Neural cell (in vitro differentiated cells): ENCODE measurements around the gene AGBL4.

Experiments
- EZH2 ChIP-seq: fragments of 200-600, 300-800 bp; shearing (Covaris generic), sonication (generic); IDR thresholded peaks from 2 replicates; pipeline ENCODE4 v1.6.1; 2014; ENCODE audit warnings: antibody characterized with exemption, low read length, borderline replicate concordance, mild to moderate bottlenecking; ENCODE audit not compliant: insufficient read depth, poor library complexity, severe bottlenecking
- POLR2AphosphoS5 ChIP-seq: IDR thresholded peaks from 2 replicates; pipeline ENCODE4 v1.6.1; 2012
- TF ChIP-seq, protein P1 (sequence below): fragments of 450-650 bp; IDR thresholded peaks from 2 replicates; pipeline ENCODE4 v1.5.1; 2014; ENCODE audit warnings: antibody characterized with exemption, mild to moderate bottlenecking, moderate library complexity; ENCODE audit not compliant: poor library complexity, severe bottlenecking

GRCh38 chr1:49323925-49324540 lies 699.7 kb downstream of the AGBL4 start:
- TF ChIP-seq, protein P1, sequence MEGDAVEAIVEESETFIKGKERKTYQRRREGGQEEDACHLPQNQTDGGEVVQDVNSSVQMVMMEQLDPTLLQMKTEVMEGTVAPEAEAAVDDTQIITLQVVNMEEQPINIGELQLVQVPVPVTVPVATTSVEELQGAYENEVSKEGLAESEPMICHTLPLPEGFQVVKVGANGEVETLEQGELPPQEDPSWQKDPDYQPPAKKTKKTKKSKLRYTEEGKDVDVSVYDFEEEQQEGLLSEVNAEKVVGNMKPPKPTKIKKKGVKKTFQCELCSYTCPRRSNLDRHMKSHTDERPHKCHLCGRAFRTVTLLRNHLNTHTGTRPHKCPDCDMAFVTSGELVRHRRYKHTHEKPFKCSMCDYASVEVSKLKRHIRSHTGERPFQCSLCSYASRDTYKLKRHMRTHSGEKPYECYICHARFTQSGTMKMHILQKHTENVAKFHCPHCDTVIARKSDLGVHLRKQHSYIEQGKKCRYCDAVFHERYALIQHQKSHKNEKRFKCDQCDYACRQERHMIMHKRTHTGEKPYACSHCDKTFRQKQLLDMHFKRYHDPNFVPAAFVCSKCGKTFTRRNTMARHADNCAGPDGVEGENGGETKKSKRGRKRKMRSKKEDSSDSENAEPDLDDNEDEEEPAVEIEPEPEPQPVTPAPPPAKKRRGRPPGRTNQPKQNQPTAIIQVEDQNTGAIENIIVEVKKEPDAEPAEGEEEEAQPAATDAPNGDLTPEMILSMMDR = no peak
- no peak for TF ChIP-seq EZH2
- TF ChIP-seq POLR2AphosphoS5 = no peak
